Pancreas (tissue), 10 donors: Measurements from ENCODE around the gene LRG1. TPM values are rescaled to one million over a fixed set of nuclear protein-coding genes. Genes with fewer than 3 reads are reported as not detected.

Experiments used
- ATAC-seq, 4 donors: fragments of 200-7000 bp; cut with Tn5 transposase; one replicate each; pipeline versions ENCODE4 v1.8.0 to v1.9.1; 2020; ENCODE audit warnings: mild to moderate bottlenecking in 4 of 4, moderate library complexity in 4 of 4
- DNase-seq, 6 donors: peaks; one replicate each; pipeline ENCODE4 v3.0.0-alpha.2; 2020
- FAIRE-seq: peaks from 2 replicates; lab custom pipeline; 2012; peaks lifted over from hg19 to GRCh38; lab: Jason Lieb, UNC
- H3K27ac ChIP-seq, 4 donors: fragments of 200-600 bp; sonication (generic); 1 replicate in 3 of 4; 2 replicates in 1 of 4; pipeline versions ENCODE4 v1.5.0 to v1.8.0; 2020
- H3K27me3 ChIP-seq, 4 donors: fragments of 200-600 bp; one replicate each; pipeline ENCODE4 v1.8.0; 2021
- H3K36me3 ChIP-seq, 3 donors: fragments of 200-600 bp; sonication (generic) in 1 of 3; one replicate each; pipeline versions ENCODE4 v1.5.0 to v1.8.0; 2020 to 2021
- H3K4me1 ChIP-seq, 3 donors: fragments of 200-600 bp; one replicate each; pipeline ENCODE4 v1.8.0; 2021
- H3K4me3 ChIP-seq, 4 donors: fragments of 200-600 bp; sonication (generic) in 2 of 4; one replicate each; pipeline versions ENCODE4 v1.5.0 to v1.8.0; 2020 to 2021
- H3K9me3 ChIP-seq, 4 donors: fragments of 200-600 bp; one replicate each; pipeline ENCODE4 v1.8.0; 2021
- WGBS, 2 donors: extraction: QIAGEN DNeasy Blood & Tissue Kit; methylation state at CpG; one replicate each; pipeline ENCODE4 v1.1.7; 2013; 5-methylcytosine and 5-hydroxymethylcytosine counted together
- intact Hi-C, 3 donors: fragments of 100-400 bp; cut with DNase I; formaldehyde crosslinking; loops; one replicate each; pipeline versions ENCODE4 v1.11.1 to v1.14.2; 2022
- polyA plus RNA-seq, 2 donors: library from polyadenylated mRNA; stranded (reverse); fragments of 200-250 nt; gene quantifications; one replicate each; pipeline ENCODE4 v1.2.3, GENCODE V29; 2013
- total RNA-seq, 6 donors: library from RNA; stranded (reverse); fragmentation: NEBNext Ultra II Directional in 4 of 6; extraction: Animal tissue kit (Norgen Biotek cat#: 25700) in 4 of 6; gene quantifications; one replicate each; pipeline versions ENCODE4 v1.2.1 to v1.2.4, GENCODE V29; 2021 to 2023
- TF ChIP-seq, protein P1 (sequence below), 4 donors: fragments of 200-600 bp; sonication (generic) in 3 of 4; IDR thresholded peaks; one replicate each; pipeline versions ENCODE4 v1.5.0 to v1.8.0; 2021; ENCODE audit warnings: antibody characterized with exemption in 4 of 4
- donor health status: healthy with polysubstance abuse.
- donor health status: DM: no; HTN: no; CAD: no; lungs with moderate emphysema.
- donor health status: DM: no; HTN: no; CAD: no.
- donor health status: control.
- donor health status: control.
- donor health status: Bipolar disorder and iron deficiency.
- donor health status: DM: yes; HTN: yes; CAD: no.
- donor health status: DM: no; HTN: no; CAD: no.
- donor health status: DM: no; HTN: no; CAD: no.
- donor health status: DM: yes; HTN: yes; CAD: no.

Gene LRG1
- total and polyA plus RNA-seq, 8 donors = 7.9 to 53.6 (median 18.7) TPM

DNA sequence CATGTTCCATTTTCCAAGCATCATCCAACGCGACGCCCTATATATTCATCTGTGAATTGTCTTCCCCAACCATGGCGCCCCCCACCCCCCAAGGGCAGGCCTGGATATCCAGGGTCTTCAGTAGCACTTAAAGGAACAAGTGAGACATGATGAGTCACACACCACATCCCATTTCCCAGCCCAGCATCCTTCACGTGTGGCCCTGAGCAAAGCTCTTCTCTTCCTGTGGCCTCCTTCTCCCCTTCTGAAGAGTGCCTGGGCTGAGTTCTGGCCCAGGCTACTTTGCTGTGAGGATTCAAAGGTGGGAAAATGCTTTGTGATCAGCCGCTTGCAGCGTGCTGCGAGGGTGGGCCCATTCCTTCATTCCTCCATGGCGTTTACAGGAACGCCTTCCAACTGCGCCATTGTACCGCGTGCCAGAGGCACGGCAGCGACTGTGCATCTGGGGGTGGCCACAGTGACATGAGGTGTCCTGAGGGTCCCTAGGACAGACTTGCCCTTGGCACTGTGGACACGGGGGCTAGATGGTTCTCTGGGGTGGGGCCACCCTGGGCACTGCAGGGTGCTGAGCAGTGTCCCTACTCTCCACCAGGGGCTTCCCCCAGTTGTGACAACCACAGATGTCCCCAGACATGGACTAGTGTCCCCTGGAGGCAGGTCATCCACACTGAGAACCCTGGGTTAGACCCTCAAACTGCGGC lies 33.2 kb downstream of the LRG1 start:
- ATAC-seq (no peak), FAIRE-seq (no peak), DNase-seq (peak in 1 of 6 donors; percentile 9)
- Histone ChIP-seq H3K27ac (no peak overlapping the region), H3K27me3 (no peaks in the 10 kb centered on the region), H3K9me3 (no peaks in the 10 kb centered on the region), H3K4me1 (no peaks in the 10 kb centered on the region), H3K36me3 (peaks cover 0 to 4% (median 0%) of the 10 kb centered on the region in 3 donors), H3K4me3 (no peak overlapping the region)
- intact Hi-C loops = no loop called here
- 91 to 93% methylated on average over 17 of the region's 17 CpGs for WGBS, 2 donors
- TF ChIP-seq, protein P1, sequence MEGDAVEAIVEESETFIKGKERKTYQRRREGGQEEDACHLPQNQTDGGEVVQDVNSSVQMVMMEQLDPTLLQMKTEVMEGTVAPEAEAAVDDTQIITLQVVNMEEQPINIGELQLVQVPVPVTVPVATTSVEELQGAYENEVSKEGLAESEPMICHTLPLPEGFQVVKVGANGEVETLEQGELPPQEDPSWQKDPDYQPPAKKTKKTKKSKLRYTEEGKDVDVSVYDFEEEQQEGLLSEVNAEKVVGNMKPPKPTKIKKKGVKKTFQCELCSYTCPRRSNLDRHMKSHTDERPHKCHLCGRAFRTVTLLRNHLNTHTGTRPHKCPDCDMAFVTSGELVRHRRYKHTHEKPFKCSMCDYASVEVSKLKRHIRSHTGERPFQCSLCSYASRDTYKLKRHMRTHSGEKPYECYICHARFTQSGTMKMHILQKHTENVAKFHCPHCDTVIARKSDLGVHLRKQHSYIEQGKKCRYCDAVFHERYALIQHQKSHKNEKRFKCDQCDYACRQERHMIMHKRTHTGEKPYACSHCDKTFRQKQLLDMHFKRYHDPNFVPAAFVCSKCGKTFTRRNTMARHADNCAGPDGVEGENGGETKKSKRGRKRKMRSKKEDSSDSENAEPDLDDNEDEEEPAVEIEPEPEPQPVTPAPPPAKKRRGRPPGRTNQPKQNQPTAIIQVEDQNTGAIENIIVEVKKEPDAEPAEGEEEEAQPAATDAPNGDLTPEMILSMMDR (IDR thresholded peaks at IDR 0.05) = no peak

DNA sequence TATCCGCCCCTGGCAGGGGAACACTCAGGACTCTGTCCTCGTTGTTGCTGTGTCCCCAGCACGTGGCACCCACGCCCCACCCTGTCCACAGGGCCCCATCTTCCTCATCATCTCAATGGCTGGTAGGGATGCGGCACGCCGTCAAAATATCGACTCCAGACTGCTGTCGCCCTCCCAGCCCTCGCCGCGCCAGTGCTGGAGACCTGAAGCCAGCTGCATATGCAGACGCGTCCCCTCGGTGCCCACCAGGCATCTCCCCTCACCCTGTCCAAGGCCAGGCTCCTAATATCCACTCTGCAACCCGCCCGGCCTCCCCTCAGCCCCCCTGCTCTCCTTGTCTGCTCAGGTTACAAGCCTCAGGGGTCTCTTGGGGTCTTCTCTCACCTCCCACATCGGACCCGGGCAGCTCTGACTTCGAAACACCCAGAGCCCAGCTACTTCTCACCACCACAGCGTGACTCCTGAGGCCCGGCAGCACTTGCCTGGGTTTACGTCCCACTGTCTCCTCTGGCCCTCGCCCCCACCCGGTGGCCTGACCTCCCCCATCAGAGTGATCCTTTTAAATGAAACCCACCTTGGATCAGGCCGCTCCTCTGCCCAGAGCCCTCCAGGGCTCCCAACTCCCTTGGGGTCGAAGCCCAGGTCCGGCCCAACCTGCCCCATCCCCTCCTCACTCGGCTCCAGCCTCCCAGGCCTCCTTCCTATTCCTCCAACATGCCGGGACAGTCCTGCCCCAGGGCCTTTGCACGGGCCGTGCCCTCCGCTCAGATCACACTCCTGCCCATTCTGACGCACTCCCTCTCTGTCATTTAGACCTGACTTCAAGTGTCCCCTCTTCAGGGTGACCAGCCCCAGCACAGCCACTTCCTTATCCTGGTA lies 34.0 kb downstream of the LRG1 start:
- Histone ChIP-seq H3K4me1 (no peaks in the 10 kb centered on the region), H3K9me3 (no peaks in the 10 kb centered on the region), H3K27ac (no peak overlapping the region), H3K4me3 (no peak overlapping the region), H3K36me3 (peaks cover 0 to 4% (median 0%) of the 10 kb centered on the region in 3 donors), H3K27me3 (no peaks in the 10 kb centered on the region)
- no peak for FAIRE-seq
- peak in 1 of 6 donors; percentile 48 for DNase-seq
- TF ChIP-seq, protein P1 (IDR thresholded peaks at IDR 0.05) = no peak
- 94 to 97% methylated on average over 34 of the region's 34 CpGs for WGBS, 2 donors
- no peak for ATAC-seq
- intact Hi-C loops = no loop called here

DNA sequence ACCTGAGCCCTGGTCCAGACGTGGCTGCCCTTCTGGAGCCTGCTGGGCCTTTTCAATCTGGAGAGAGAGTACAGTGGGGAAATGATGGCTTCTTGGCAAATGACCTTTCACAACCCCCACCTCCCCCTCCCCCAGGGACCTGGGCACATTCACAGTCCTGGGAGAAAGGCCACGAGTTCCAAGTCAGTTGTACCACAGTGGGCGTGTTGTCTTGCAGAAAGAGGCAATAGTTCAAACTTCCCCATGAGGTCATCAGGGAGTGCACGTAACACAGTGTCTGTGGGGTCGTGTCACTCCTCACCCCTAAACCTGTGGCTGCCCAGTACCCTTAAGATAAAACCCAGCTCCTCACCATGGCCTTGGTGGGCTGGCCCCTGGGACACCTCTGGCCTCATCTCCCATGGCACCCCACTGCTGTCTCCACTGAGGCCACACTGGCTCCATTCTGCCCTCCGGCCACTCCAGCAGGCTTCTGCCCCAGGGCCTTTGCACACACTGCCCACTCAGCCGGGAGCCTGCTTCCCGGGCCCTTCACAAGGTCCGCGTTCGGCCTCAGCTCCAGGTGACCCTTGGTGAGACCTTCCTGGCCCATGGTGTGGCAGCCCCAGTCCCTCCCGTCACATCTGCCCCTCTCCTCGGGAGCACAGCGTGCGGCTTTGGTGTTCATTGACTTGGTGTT lies 34.8 kb downstream of the LRG1 start:
- ATAC-seq (peak in 1 of 4 donors; percentile 2), DNase-seq (peak in 1 of 6 donors; percentile 51), FAIRE-seq (no peak)
- intact Hi-C loops = no loop called here
- Histone ChIP-seq H3K27ac (no peak overlapping the region), H3K4me3 (no peak overlapping the region), H3K4me1 (no peaks in the 10 kb centered on the region), H3K9me3 (no peaks in the 10 kb centered on the region), H3K36me3 (peaks cover 0 to 4% (median 0%) of the 10 kb centered on the region in 3 donors), H3K27me3 (no peaks in the 10 kb centered on the region)
- WGBS, 2 donors = 80% methylated on average over 15 of the region's 15 CpGs
- TF ChIP-seq, protein P1 (IDR thresholded peaks at IDR 0.05) = no peak

DNA sequence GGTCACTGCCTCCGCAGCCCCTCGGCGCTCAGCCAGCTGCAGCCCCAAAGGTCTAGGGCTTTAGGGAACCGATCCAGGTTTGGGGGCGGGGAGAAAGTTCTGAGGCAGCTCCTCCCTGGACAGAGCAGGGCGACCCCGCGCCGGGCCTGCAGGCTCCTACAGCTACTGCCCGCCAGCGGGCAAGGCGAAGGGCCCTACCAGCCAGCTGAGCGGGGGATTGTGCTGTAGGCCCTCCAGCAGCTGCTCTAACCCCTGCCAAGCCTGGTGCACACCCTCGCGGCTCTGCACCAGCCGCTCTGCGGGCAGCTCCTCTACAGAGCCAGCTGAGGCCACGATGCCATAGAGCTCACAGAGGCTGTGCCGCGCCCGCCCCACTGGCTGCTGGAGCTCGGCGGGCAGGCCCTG lies 35.5 kb downstream of the LRG1 start:
- DNase-seq = peak in 1 of 6 donors; percentile 54
- Histone ChIP-seq H3K27me3 (no peaks in the 10 kb centered on the region), H3K4me1 (no peaks in the 10 kb centered on the region), H3K9me3 (no peaks in the 10 kb centered on the region), H3K27ac (no peak overlapping the region), H3K4me3 (no peak overlapping the region), H3K36me3 (peaks cover 0 to 4% (median 0%) of the 10 kb centered on the region in 3 donors)
- ATAC-seq = no peak
- FAIRE-seq = no peak
- intact Hi-C loops = no loop called here
- WGBS, 2 donors = 91 to 97% methylated on average over 21 to 23 of the region's 23 CpGs
- TF ChIP-seq, protein P1 (IDR thresholded peaks at IDR 0.05) = no peak
